Suprapubic skin (tissue), 4 donors: ENCODE results near the gene CFAP52. TPM values are rescaled to one million over a fixed set of nuclear protein-coding genes. Genes with fewer than 3 reads are reported as not detected.

Experiments used
- DNase-seq, 2 donors: peaks; one replicate each; pipeline ENCODE4 v3.0.0-alpha.2; 2019; ENCODE audit warnings: low spot score in 2 of 2
- H3K27ac ChIP-seq: fragments of 200-600 bp; sonication (generic); one replicate; pipeline ENCODE4 v1.5.1; 2019
- H3K27me3 ChIP-seq: fragments of 200-600 bp; sonication (generic); one replicate; pipeline ENCODE4 v1.5.1; 2019
- H3K36me3 ChIP-seq: fragments of 200-600 bp; sonication (generic); one replicate; pipeline ENCODE4 v1.5.1; 2019
- H3K4me1 ChIP-seq: fragments of 200-600 bp; sonication (generic); one replicate; pipeline ENCODE4 v1.5.1; 2019
- H3K4me3 ChIP-seq: fragments of 200-600 bp; sonication (generic); one replicate; pipeline ENCODE4 v1.5.1; 2019; ENCODE audit warnings: mild to moderate bottlenecking
- H3K9me3 ChIP-seq: fragments of 200-600 bp; sonication (generic); one replicate; pipeline ENCODE4 v1.5.1; 2019
- EP300 ChIP-seq: sonication (generic); formaldehyde crosslinking; IDR thresholded peaks from one replicate; pipeline ENCODE4 v1.6.1; 2017; ENCODE audit warnings: antibody characterized with exemption
- POLR2A ChIP-seq, 2 donors: fragments of 450-650 bp; IDR thresholded peaks; one replicate each; pipeline ENCODE4 v1.6.1; 2017; ENCODE audit warnings: antibody characterized with exemption in 2 of 2, mild to moderate bottlenecking in 2 of 2, moderate library complexity in 2 of 2
- POLR2AphosphoS5 ChIP-seq, 3 donors: sonication (generic); formaldehyde crosslinking; IDR thresholded peaks; one replicate each; pipeline ENCODE4 v1.6.1; 2017; ENCODE audit warnings: antibody characterized with exemption in 3 of 3
- WGBS: methylation state at CpG from one replicate; pipeline ENCODE4 v1.1.5; 2018; 5-methylcytosine and 5-hydroxymethylcytosine counted together
- total RNA-seq, 4 donors: library from RNA; depleted of rRNA; stranded (reverse); fragments of >200 nt; gene quantifications; one replicate each; pipeline ENCODE4 v1.1.0, GENCODE V29; 2016
- TF ChIP-seq, protein P1 (sequence below), 2 donors: fragments of 200-600 bp in 1 of 2; fragments of 450-650 bp in 1 of 2; sonication (generic) in 1 of 2; IDR thresholded peaks; one replicate each; pipeline ENCODE4 v1.5.1; 2016 to 2019; ENCODE audit warnings: antibody characterized with exemption in 2 of 2, mild to moderate bottlenecking in 1 of 2, moderate library complexity in 1 of 2

The CFAP52 gene
- total RNA-seq, 4 donors from 2014 or later = not detected

DNA sequence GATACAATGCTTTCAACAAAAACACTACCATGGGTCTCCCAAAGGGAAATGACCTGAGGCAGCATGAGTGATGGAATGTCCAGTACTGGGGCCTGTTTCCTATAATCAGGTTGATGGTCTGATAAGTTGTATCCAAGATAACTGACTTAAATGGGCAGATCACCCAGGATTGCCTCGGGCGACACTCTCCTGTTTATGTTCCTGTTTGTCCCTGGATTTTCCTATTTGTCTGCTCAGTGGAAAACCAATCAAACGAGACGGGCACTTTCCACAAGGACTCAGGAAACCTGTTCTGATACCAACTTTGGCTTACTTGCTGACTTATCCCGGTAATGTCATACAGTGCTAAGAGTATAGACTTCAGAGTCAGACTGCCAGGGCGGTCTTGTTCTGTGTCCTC is 96.2 kb downstream of the CFAP52 start:
- H3K27ac ChIP-seq = no peak overlapping the region
- TF ChIP-seq POLR2A (IDR thresholded peaks at IDR 0.05) (no peak), POLR2AphosphoS5 (IDR thresholded peaks at IDR 0.05) (no peak), EP300 (no peak)
- TF ChIP-seq, protein P1, sequence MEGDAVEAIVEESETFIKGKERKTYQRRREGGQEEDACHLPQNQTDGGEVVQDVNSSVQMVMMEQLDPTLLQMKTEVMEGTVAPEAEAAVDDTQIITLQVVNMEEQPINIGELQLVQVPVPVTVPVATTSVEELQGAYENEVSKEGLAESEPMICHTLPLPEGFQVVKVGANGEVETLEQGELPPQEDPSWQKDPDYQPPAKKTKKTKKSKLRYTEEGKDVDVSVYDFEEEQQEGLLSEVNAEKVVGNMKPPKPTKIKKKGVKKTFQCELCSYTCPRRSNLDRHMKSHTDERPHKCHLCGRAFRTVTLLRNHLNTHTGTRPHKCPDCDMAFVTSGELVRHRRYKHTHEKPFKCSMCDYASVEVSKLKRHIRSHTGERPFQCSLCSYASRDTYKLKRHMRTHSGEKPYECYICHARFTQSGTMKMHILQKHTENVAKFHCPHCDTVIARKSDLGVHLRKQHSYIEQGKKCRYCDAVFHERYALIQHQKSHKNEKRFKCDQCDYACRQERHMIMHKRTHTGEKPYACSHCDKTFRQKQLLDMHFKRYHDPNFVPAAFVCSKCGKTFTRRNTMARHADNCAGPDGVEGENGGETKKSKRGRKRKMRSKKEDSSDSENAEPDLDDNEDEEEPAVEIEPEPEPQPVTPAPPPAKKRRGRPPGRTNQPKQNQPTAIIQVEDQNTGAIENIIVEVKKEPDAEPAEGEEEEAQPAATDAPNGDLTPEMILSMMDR (IDR thresholded peaks at IDR 0.05) = no peak
- H3K4me1 ChIP-seq = peaks cover 16% of the 10 kb centered on the region
- 83% methylated on average over 6 of the region's 6 CpGs for WGBS
- no peak overlapping the region for H3K4me3 ChIP-seq
- H3K9me3 ChIP-seq = no peaks in the 10 kb centered on the region
- no peaks in the 10 kb centered on the region for H3K27me3 ChIP-seq
- DNase-seq = peak in 1 of 2 donors; percentile 24
- no peaks in the 10 kb centered on the region for H3K36me3 ChIP-seq

DNA sequence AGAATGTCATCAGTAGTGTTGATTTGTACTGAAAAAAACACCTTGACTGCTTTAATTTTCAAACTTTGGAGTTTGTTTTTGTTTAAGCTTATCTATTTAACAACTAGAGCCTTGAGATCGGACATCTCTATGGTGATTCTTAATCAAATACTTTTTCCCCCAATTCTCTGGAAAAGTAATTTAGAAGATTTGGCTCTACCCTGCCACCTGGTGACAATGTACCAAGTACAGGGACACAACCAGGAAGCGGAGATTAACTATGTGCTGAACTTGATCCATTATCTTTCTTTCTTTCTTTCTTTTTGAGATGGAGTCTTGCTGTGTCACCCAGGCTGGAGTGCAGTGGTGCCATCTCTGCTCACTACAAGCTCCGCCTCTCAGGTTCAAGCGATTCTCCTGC is 99.6 kb downstream of the CFAP52 start:
- no peak overlapping the region for H3K27ac ChIP-seq
- no peak overlapping the region for H3K4me3 ChIP-seq
- no peaks in the 10 kb centered on the region for H3K36me3 ChIP-seq
- H3K9me3 ChIP-seq = no peaks in the 10 kb centered on the region
- TF ChIP-seq, protein P1 (IDR thresholded peaks at IDR 0.05) = no peak
- TF ChIP-seq POLR2A (IDR thresholded peaks at IDR 0.05) = no peak
- TF ChIP-seq POLR2AphosphoS5 (IDR thresholded peaks at IDR 0.05) = no peak
- TF ChIP-seq EP300 = no peak
- H3K27me3 ChIP-seq = no peaks in the 10 kb centered on the region
- no peak for DNase-seq
- 82% methylated on average over 4 of the region's 4 CpGs for WGBS
- no peaks in the 10 kb centered on the region for H3K4me1 ChIP-seq

DNA sequence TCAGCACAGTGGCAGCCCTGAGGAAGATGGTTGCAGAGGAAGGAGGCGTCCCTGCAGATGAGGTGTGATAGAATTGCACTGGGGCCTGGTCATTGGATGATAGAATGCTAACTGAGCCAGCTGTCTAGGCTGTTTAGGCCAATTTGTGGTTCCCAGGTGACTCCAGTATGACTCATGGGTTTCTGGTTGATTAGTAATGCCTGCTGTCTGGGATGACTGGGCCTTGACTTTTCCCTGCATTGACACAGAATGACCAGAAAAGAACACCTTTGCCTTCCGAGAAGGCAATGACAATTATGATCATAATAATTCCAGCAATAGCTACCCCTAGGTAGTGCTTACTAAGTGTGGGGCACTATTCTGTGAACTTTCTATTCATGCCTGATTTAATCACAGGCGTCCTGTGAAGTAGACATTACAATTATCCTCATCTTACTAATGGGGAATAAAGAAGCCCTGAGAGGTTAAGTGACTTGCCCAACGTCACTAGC is 100.4 kb downstream of the CFAP52 start:
- Histone ChIP-seq H3K27ac (no peak overlapping the region), H3K36me3 (no peaks in the 10 kb centered on the region), H3K4me1 (no peaks in the 10 kb centered on the region), H3K9me3 (no peaks in the 10 kb centered on the region), H3K27me3 (no peaks in the 10 kb centered on the region), H3K4me3 (no peak overlapping the region)
- no peak for TF ChIP-seq EP300
- TF ChIP-seq POLR2AphosphoS5 (IDR thresholded peaks at IDR 0.05) = no peak
- no peak for TF ChIP-seq POLR2A (IDR thresholded peaks at IDR 0.05)
- TF ChIP-seq, protein P1 (IDR thresholded peaks at IDR 0.05) = no peak
- 91% methylated on average over 4 of the region's 4 CpGs for WGBS
- no peak for DNase-seq

DNA sequence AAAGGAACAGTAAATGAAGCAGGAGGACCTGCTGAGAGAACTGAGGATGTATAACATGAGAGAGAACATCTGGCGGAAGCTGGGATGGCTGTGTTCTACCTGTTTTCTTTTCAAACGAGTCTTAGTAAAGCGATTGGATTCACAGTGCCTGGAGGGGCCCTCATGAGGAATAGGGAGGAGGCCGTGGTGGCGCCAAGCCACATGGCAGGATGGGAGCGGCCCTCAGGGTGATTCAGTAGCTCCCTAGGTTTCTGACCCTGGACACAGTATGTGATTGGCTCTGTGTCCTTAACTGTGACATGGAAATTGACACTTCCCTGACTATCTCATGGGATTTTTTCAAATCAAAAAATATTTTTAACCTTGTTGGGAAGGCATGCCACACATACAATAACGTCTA is 101.0 kb downstream of the CFAP52 start:
- no peaks in the 10 kb centered on the region for H3K9me3 ChIP-seq
- H3K4me3 ChIP-seq = no peak overlapping the region
- DNase-seq = no peak
- TF ChIP-seq EP300 (no peak), POLR2AphosphoS5 (IDR thresholded peaks at IDR 0.05) (no peak), POLR2A (IDR thresholded peaks at IDR 0.05) (no peak)
- TF ChIP-seq, protein P1 (IDR thresholded peaks at IDR 0.05) = no peak
- no peaks in the 10 kb centered on the region for H3K4me1 ChIP-seq
- WGBS = 80% methylated on average over 7 of the region's 7 CpGs
- H3K36me3 ChIP-seq = no peaks in the 10 kb centered on the region
- H3K27ac ChIP-seq = no peak overlapping the region
- no peaks in the 10 kb centered on the region for H3K27me3 ChIP-seq

DNA sequence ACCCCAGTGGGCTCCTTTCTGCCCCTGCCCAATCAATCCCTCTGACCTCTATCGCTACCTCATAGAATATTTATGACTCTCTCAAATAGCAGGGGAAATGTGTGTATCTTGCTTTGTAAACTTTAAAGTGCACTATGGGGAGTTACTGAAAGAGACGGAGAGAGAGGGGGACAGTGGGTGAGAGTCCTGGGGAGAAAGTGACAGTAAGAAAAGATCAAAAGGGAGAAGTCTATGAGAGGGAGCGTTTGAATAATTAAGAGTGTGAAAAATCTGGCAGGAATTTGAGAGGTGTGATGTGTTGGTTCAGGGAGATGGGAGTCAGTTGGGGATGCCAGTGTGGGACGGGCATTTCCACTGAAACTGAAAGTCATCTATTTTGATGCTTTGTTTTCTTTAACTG is 101.5 kb downstream of the CFAP52 start:
- H3K27ac ChIP-seq = no peak overlapping the region
- TF ChIP-seq POLR2AphosphoS5 (IDR thresholded peaks at IDR 0.05) (no peak), EP300 (no peak), POLR2A (IDR thresholded peaks at IDR 0.05) (no peak)
- TF ChIP-seq, protein P1 (IDR thresholded peaks at IDR 0.05) = no peak
- 78% methylated on average over 4 of the region's 4 CpGs for WGBS
- no peaks in the 10 kb centered on the region for H3K4me1 ChIP-seq
- H3K9me3 ChIP-seq = no peaks in the 10 kb centered on the region
- H3K27me3 ChIP-seq = no peaks in the 10 kb centered on the region
- DNase-seq = no peak
- no peak overlapping the region for H3K4me3 ChIP-seq
- H3K36me3 ChIP-seq = no peaks in the 10 kb centered on the region
